Smooth muscle cell (in vitro differentiated cells): ENCODE measurements around the gene ARRB2. TPM values are rescaled to one million over a fixed set of nuclear protein-coding genes. Genes with fewer than 3 reads are reported as not detected.

Experiments used
- DNase-seq: peaks from one replicate; lab custom pipeline; 2025; ENCODE audit not compliant: unreplicated experiment; lab: John Stamatoyannopoulos, UW
- H2AFZ ChIP-seq: fragments of 200-600 bp; sonication (generic); 2 replicates; pipeline ENCODE4 v1.6.0; 2016; ENCODE audit warnings: antibody characterized with exemption, low read depth, mild to moderate bottlenecking
- H3F3A ChIP-seq: fragments of 200-600 bp; sonication (generic); 2 replicates; pipeline ENCODE4 v1.6.0; 2017; ENCODE audit warnings: antibody characterized with exemption, low read depth
- H3K27ac ChIP-seq: fragments of 200-600 bp; sonication (generic); 2 replicates; pipeline ENCODE4 v1.5.1; 2016; ENCODE audit warnings: low read depth, mild to moderate bottlenecking
- H3K27me3 ChIP-seq: fragments of 200-600 bp; sonication (generic); 2 replicates; pipeline ENCODE4 v1.6.1; 2016; ENCODE audit warnings: low read depth, mild to moderate bottlenecking
- H3K36me3 ChIP-seq: fragments of 200-600 bp; sonication (generic); 2 replicates; pipeline ENCODE4 v1.5.1; 2016; ENCODE audit warnings: low read depth
- H3K4me1 ChIP-seq: fragments of 200-600 bp; sonication (generic); 2 replicates; pipeline ENCODE4 v1.5.1; 2016; ENCODE audit warnings: low read depth
- H3K4me2 ChIP-seq: fragments of 200-600 bp; sonication (generic); 2 replicates; pipeline ENCODE4 v1.6.0; 2016; ENCODE audit warnings: mild to moderate bottlenecking
- H3K4me3 ChIP-seq: fragments of 200-600 bp; sonication (generic); 2 replicates; pipeline ENCODE4 v1.5.1; 2016; ENCODE audit warnings: mild to moderate bottlenecking
- H3K79me2 ChIP-seq: fragments of 200-600 bp; sonication (generic); 2 replicates; pipeline ENCODE4 v1.6.0; 2016; ENCODE audit warnings: low read depth, mild to moderate bottlenecking
- H3K9ac ChIP-seq: fragments of 200-600 bp; sonication (generic); 2 replicates; pipeline ENCODE4 v1.6.0; 2016; ENCODE audit warnings: low read depth
- H3K9me3 ChIP-seq: fragments of 200-600 bp; sonication (generic); replicated peaks from 2 replicates; pipeline ENCODE4 v1.5.1; 2016; ENCODE audit warnings: low read depth
- H4K20me1 ChIP-seq: fragments of 200-600 bp; sonication (generic); 2 replicates; pipeline ENCODE4 v1.6.0; 2016; ENCODE audit warnings: low read depth
- CTCF ChIP-seq: fragments of 200-600 bp; sonication (generic); IDR thresholded peaks from 2 replicates; pipeline ENCODE4 v1.5.1; 2017; ENCODE audit warnings: borderline replicate concordance, mild to moderate bottlenecking, antibody characterized with exemption; ENCODE audit not compliant: insufficient read depth, poor library complexity, severe bottlenecking
- WGBS: methylation state at CpG from one replicate; pipeline ENCODE4 v1.1.7; 2016; ENCODE audit warnings: low lambda C conversion rate; 5-methylcytosine and 5-hydroxymethylcytosine counted together
- polyA plus RNA-seq: library from polyadenylated mRNA; unstranded; fragments of >200 nt; fragmentation: Nextera tagmentation; extraction: Ambion mirVana; gene quantifications from 2 replicates; pipeline ENCODE4 v1.2.1, GENCODE V29; 2016
- total RNA-seq: library from RNA; depleted of rRNA; stranded (reverse); fragments of >200 nt; gene quantifications from 2 replicates; pipeline ENCODE4 v1.2.3, GENCODE V29; 2014

The ARRB2 gene
- total and polyA plus RNA-seq, 2 experiments from 2014 or later: 4.0 to 7.6 TPM

- Histone ChIP-seq H3K4me2 (no peak overlapping the region), H3K27ac (no peak overlapping the region), H3K36me3 (no peaks in the 10 kb centered on the region), H2AFZ (no peak overlapping the region), H3K27me3 (peaks cover 26% of the 10 kb centered on the region), H3K9me3 (no peaks in the 10 kb centered on the region), H4K20me1 (no peaks in the 10 kb centered on the region), H3K79me2 (no peaks in the 10 kb centered on the region), H3K4me3 (no peak overlapping the region), H3F3A (no peaks in the 10 kb centered on the region), H3K4me1 (no peaks in the 10 kb centered on the region), H3K9ac (no peak overlapping the region)
- no peak for TF ChIP-seq CTCF
- WGBS: 93% methylated on average over 10 of the region's 10 CpGs
- no peak for DNase-seq
Observed at GRCh38 chr17:4759776-4760236, 49.4 kb downstream of the ARRB2 start.

DNA sequence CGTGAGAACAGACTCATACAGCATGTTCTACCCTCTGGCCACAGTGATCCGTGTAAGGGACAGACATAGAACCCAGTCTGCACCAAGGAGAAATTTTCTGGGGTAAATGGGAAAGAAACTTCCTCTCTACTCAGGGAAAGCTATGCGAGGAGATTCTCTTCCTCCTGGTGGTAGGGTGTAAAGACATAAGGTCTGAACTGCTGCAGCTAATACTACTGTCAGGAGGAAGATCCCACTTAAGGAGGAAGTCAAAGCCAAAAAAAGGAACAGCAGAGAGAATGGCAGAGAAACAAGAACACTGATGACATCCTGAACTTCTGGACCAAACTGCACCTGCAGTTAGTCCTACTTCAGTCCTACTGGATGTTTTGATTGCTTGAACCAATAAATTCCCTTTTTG is 54.2 kb downstream of the ARRB2 start:
- 86% methylated on average over 3 of the region's 3 CpGs for WGBS
- no peaks in the 10 kb centered on the region for H3K9me3 ChIP-seq

GRCh38 chr17:4766201-4766600 is 55.8 kb downstream of the ARRB2 start:
- Histone ChIP-seq H2AFZ (no peak overlapping the region), H3K4me1 (no peaks in the 10 kb centered on the region), H3K79me2 (no peaks in the 10 kb centered on the region), H3K4me3 (no peak overlapping the region), H3K9ac (no peak overlapping the region), H3K4me2 (no peak overlapping the region), H3K27ac (no peak overlapping the region), H3K27me3 (no peaks in the 10 kb centered on the region), H4K20me1 (no peaks in the 10 kb centered on the region), H3K9me3 (no peaks in the 10 kb centered on the region), H3K36me3 (no peaks in the 10 kb centered on the region), H3F3A (no peaks in the 10 kb centered on the region)
- TF ChIP-seq CTCF: no peak
- WGBS: 91% methylated on average over 3 of the region's 3 CpGs
- DNase-seq: no peak

More for the DNA sequence above, 54.2 kb downstream of the ARRB2 start:
- no peak overlapping the region for H3K9ac ChIP-seq
- no peaks in the 10 kb centered on the region for H3K27me3 ChIP-seq
- no peaks in the 10 kb centered on the region for H3F3A ChIP-seq
- H3K79me2 ChIP-seq: no peaks in the 10 kb centered on the region
- H2AFZ ChIP-seq: no peak overlapping the region
- H3K27ac ChIP-seq: no peak overlapping the region
- H3K4me1 ChIP-seq: no peaks in the 10 kb centered on the region
- TF ChIP-seq CTCF: no peak
- no peak overlapping the region for H3K4me2 ChIP-seq
- no peaks in the 10 kb centered on the region for H4K20me1 ChIP-seq
- H3K36me3 ChIP-seq: no peaks in the 10 kb centered on the region
- H3K4me3 ChIP-seq: no peak overlapping the region
- no peak for DNase-seq

DNA sequence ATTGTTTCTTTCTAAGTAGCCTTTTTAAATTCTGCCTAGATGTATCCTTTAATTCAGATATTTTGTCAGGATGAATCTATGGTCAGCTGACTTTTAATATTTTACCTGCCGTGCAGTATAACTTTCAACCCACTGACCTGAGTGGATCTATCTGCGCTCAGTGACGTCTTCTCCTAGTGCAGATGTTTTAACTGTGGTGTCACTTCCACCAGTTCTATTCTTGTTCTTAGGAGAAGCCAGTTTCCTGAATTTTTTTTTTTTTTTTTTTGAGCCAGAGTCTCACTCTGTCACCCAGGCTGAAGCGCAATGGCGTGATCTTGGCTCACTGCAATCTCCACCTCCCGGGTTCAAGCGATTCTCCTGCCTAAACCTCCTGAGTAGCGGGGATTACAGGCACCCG is 56.3 kb downstream of the ARRB2 start:
- no peak for TF ChIP-seq CTCF
- Histone ChIP-seq H3K27ac (no peak overlapping the region), H3K4me2 (no peak overlapping the region), H2AFZ (no peak overlapping the region), H3K79me2 (no peaks in the 10 kb centered on the region), H3K9ac (no peak overlapping the region), H4K20me1 (no peaks in the 10 kb centered on the region), H3K36me3 (no peaks in the 10 kb centered on the region), H3K9me3 (no peaks in the 10 kb centered on the region), H3F3A (no peaks in the 10 kb centered on the region), H3K4me3 (no peak overlapping the region), H3K27me3 (no peaks in the 10 kb centered on the region), H3K4me1 (no peaks in the 10 kb centered on the region)
- no peak for DNase-seq
- 95% methylated on average over 9 of the region's 9 CpGs for WGBS
